Brain microvascular endothelial cell (primary cell): Measurements from ENCODE around the gene NTF3.

Experiments used
- DNase-seq: peaks from one replicate; pipeline ENCODE4 v3.0.0-alpha.2; 2020
- H3K27ac ChIP-seq: fragments of 250-450 bp; sonication (Bioruptor Pico); 2 replicates; pipeline ENCODE4 v1.5.1; 2020; ENCODE audit warnings: mild to moderate bottlenecking, moderate library complexity
- H3K27me3 ChIP-seq: fragments of 250-450 bp; sonication (Bioruptor Pico); replicated peaks from 2 replicates; pipeline ENCODE4 v1.5.1; 2020; ENCODE audit warnings: mild to moderate bottlenecking
- H3K36me3 ChIP-seq: fragments of 250-450 bp; sonication (Bioruptor Pico); replicated peaks from 2 replicates; pipeline ENCODE4 v1.5.1; 2020; ENCODE audit warnings: mild to moderate bottlenecking
- H3K4me3 ChIP-seq: 2 replicates; pipeline ENCODE4 v1.5.1; 2011; ENCODE audit warnings: low read depth, mild to moderate bottlenecking, control low read depth, low read length, moderate library complexity
- in situ Hi-C: cut with HindIII; loops from 2 replicates; pipeline ENCODE4 v1.10.0; 2017; ENCODE audit warnings: low sequenced_read_pairs, low pct_ligation_motif_present
- TF ChIP-seq, protein P1 (sequence below): IDR thresholded peaks from 2 replicates; pipeline ENCODE4 v1.5.1; 2011; ENCODE audit warnings: low read depth, mild to moderate bottlenecking, moderate library complexity, low read length, control low read depth, inconsistent platforms; ENCODE audit errors: missing control alignments

NTF3 gene

GRCh38 chr12:5433845-5434646 is 2.1 kb downstream of the NTF3 start:
- in situ Hi-C loops = no loop called here
- Histone ChIP-seq H3K27me3 (peaks cover 69% of the 10 kb centered on the region), H3K27ac (no peak overlapping the region), H3K4me3 (no peak overlapping the region), H3K36me3 (no peaks in the 10 kb centered on the region)
- TF ChIP-seq, protein P1, sequence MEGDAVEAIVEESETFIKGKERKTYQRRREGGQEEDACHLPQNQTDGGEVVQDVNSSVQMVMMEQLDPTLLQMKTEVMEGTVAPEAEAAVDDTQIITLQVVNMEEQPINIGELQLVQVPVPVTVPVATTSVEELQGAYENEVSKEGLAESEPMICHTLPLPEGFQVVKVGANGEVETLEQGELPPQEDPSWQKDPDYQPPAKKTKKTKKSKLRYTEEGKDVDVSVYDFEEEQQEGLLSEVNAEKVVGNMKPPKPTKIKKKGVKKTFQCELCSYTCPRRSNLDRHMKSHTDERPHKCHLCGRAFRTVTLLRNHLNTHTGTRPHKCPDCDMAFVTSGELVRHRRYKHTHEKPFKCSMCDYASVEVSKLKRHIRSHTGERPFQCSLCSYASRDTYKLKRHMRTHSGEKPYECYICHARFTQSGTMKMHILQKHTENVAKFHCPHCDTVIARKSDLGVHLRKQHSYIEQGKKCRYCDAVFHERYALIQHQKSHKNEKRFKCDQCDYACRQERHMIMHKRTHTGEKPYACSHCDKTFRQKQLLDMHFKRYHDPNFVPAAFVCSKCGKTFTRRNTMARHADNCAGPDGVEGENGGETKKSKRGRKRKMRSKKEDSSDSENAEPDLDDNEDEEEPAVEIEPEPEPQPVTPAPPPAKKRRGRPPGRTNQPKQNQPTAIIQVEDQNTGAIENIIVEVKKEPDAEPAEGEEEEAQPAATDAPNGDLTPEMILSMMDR = no peak
- DNase-seq = no peak

- H3K36me3 ChIP-seq = no peaks in the 10 kb centered on the region
- peaks cover 64% of the 10 kb centered on the region for H3K27me3 ChIP-seq
- H3K4me3 ChIP-seq = no peak overlapping the region
- no peak overlapping the region for H3K27ac ChIP-seq
- TF ChIP-seq, protein P1 = no peak
- in situ Hi-C loops = no loop called here
- DNase-seq = no peak
Observed at GRCh38 chr12:5434647-5435560, 3.0 kb downstream of the NTF3 start.

GRCh38 chr12:5437182-5437583 is 5.3 kb downstream of the NTF3 start:
- Histone ChIP-seq H3K4me3 (no peak overlapping the region), H3K27ac (no peak overlapping the region), H3K36me3 (no peaks in the 10 kb centered on the region), H3K27me3 (peaks cover 48% of the 10 kb centered on the region)
- TF ChIP-seq, protein P1 = no peak
- DNase-seq = no peak
- in situ Hi-C loops = no loop called here

GRCh38 chr12:5437589-5437988 is 5.7 kb downstream of the NTF3 start:
- in situ Hi-C loops = no loop called here
- Histone ChIP-seq H3K36me3 (no peaks in the 10 kb centered on the region), H3K4me3 (no peak overlapping the region), H3K27me3 (peaks cover 44% of the 10 kb centered on the region), H3K27ac (no peak overlapping the region)
- DNase-seq = no peak
- TF ChIP-seq, protein P1 = no peak

DNA sequence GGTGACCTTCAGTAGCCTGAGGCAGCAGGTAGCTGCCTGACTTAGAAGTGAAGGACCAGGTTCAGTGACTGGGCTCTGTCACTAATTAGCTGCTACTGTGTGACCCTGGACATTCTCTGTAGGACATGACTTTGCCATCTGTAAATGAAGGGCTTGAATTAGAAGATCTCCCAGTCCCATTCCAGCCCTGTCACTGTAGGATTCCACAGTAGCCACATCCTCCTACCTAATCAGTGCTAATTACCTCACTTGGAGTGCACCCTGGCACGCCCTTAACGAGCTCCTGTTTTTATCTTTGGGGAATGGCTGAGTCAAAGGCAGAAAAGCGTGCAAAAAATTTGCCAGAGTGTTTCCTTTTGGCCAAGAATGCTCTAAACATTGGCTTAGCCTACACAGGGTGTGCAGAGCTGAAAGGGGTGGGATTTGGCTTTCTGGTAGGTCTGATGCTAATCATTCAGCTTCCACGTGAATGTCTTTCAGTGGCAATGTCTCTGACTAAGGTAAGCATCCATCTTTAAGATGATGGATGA is 6.8 kb downstream of the NTF3 start:
- no peak for DNase-seq
- H3K27me3 ChIP-seq = peaks cover 33% of the 10 kb centered on the region
- TF ChIP-seq, protein P1 = no peak
- H3K4me3 ChIP-seq = no peak overlapping the region
- H3K27ac ChIP-seq = no peak overlapping the region
- no peaks in the 10 kb centered on the region for H3K36me3 ChIP-seq
- in situ Hi-C loops = no loop called here
